ENCODE measurements around the gene SYNM. TPM values are rescaled to one million over a fixed set of nuclear protein-coding genes. Genes with fewer than 3 reads are reported as not detected.
"Not testable (repeated sequence)": the region's sequence is repeated elsewhere in the genome, so short reads cannot be mapped to it uniquely, and the experiment has no call there.

SYNM gene
- 1.2 TPM for polyA plus RNA-seq (2013, experiment 1 of 2)
- 1.5 TPM for polyA plus RNA-seq (2013, experiment 2 of 2)

- Histone ChIP-seq H3K27ac (ENCODE audit: low read depth, low read length) (no peak within 1 kb of the TSS), H3K27me3 (ENCODE audit: insufficient read depth, low read length) (peaks cover 70% of the 10 kb centered on the region), H3K4me1 (ENCODE audit: insufficient read depth, low read length) (peaks cover 4% of the 10 kb centered on the region; the same call in 1 of the 2 replicates), H3K9me3 (ENCODE audit: insufficient read depth, low read depth, low read length) (no peaks in the 10 kb centered on the region), H3K9ac (ENCODE audit: low read depth, low read length) (no peak within 1 kb of the TSS; the same call in 1 of the 2 replicates), H3K4me3 (ENCODE audit: low read length) (peak within 1 kb of the TSS; percentile 56), H3K36me3 (ENCODE audit: insufficient read depth, low read length) (no peaks in the 10 kb centered on the region)
- WGBS, result 1% methylated on average over 91 of the region's 91 CpGs
Observed at GRCh38 chr15:99104788-99105513, at the start of gene SYNM. SYNM (plus strand) TSS chr15:99105080; CDS start chr15:99105200, 120 bp downstream.

GRCh38 chr15:99055555-99056134 lies 49.2 kb upstream of the SYNM start:
- WGBS, result 85% methylated on average over 6 of the region's 6 CpGs
- Histone ChIP-seq H3K36me3 (ENCODE audit: insufficient read depth, low read length) (no peaks in the 10 kb centered on the region), H3K27me3 (ENCODE audit: insufficient read depth, low read length) (peaks cover 5% of the 10 kb centered on the region; the same call in 1 of the 2 replicates), H3K9ac (ENCODE audit: low read depth, low read length) (no peak overlapping the region), H3K4me1 (ENCODE audit: insufficient read depth, low read length) (no peaks in the 10 kb centered on the region), H3K9me3 (ENCODE audit: insufficient read depth, low read depth, low read length) (no peaks in the 10 kb centered on the region), H3K4me3 (ENCODE audit: low read length) (no peak overlapping the region), H3K27ac (ENCODE audit: low read depth, low read length) (no peak overlapping the region)

DNA sequence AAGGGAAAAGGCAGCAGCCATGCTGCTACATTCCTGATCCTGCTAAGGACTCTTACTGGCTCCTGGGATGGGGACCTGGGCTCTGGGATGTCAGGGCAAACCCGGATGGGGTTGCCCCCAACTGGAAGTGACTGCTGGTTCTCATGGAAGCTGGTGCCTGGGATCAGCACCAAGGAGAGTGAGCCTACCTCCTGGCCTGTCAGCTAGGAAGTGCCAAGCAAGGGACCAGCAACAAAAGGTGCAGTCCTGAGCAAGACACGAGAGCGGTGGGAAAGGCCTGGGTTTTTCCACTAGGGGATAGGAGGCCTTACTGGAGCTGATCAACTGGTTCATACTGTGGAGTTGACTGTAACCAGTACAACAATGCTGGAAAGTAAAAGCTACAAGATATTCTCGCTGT lies 47.9 kb upstream of the SYNM start:
- Histone ChIP-seq H3K27ac (ENCODE audit: low read depth, low read length) (no peak overlapping the region), H3K4me1 (ENCODE audit: insufficient read depth, low read length) (no peaks in the 10 kb centered on the region), H3K36me3 (ENCODE audit: insufficient read depth, low read length) (no peaks in the 10 kb centered on the region), H3K27me3 (ENCODE audit: insufficient read depth, low read length) (peaks cover 5% of the 10 kb centered on the region; the same call in 1 of the 2 replicates), H3K4me3 (ENCODE audit: low read length) (no peak overlapping the region), H3K9ac (ENCODE audit: low read depth, low read length) (no peak overlapping the region), H3K9me3 (ENCODE audit: insufficient read depth, low read depth, low read length) (no peaks in the 10 kb centered on the region)
- 68% methylated on average over 4 of the region's 4 CpGs for WGBS

GRCh38 chr15:99057697-99058420 lies 47.0 kb upstream of the SYNM start:
- Histone ChIP-seq H3K9ac (ENCODE audit: low read depth, low read length) (no peak overlapping the region), H3K4me1 (ENCODE audit: insufficient read depth, low read length) (no peaks in the 10 kb centered on the region), H3K36me3 (ENCODE audit: insufficient read depth, low read length) (no peaks in the 10 kb centered on the region), H3K27me3 (ENCODE audit: insufficient read depth, low read length) (peaks cover 5% of the 10 kb centered on the region; the same call in 1 of the 2 replicates), H3K9me3 (ENCODE audit: insufficient read depth, low read depth, low read length) (no peaks in the 10 kb centered on the region), H3K4me3 (ENCODE audit: low read length) (no peak overlapping the region), H3K27ac (ENCODE audit: low read depth, low read length) (no peak overlapping the region)
- 86% methylated on average over 20 of the region's 20 CpGs for WGBS

DNA sequence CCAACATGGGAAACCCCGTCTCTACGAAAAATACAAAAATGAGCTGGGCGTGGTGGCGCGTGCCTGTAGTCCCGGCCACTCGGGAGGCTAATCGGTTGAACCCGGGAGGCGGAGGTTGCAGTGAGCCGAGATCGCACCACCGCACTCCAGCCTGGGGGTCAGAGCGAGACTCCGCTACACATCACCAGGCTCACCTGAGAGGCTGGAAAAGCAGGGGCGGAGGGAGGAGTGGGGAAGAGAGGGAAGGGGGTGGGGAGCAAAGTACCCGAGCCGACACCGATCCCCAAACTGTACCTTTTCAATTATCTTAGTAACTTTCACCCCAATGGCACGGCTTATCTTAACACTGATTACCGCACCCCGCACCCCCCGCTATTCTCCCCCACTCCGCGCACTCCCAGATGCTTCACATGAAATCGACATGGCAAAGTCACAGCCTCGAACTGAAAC lies 46.4 kb upstream of the SYNM start:
- Histone ChIP-seq H3K27me3 (ENCODE audit: insufficient read depth, low read length) (peaks cover 5% of the 10 kb centered on the region; the same call in 1 of the 2 replicates), H3K36me3 (ENCODE audit: insufficient read depth, low read length) (no peaks in the 10 kb centered on the region), H3K9ac (ENCODE audit: low read depth, low read length) (0 out of 2 replicates have a peak overlapping the region, but pooled peaks have one; percentile 31), H3K4me1 (ENCODE audit: insufficient read depth, low read length) (no peaks in the 10 kb centered on the region), H3K9me3 (ENCODE audit: insufficient read depth, low read depth, low read length) (no peaks in the 10 kb centered on the region), H3K4me3 (ENCODE audit: low read length) (peak overlapping the region; percentile 61), H3K27ac (ENCODE audit: low read depth, low read length) (no peak overlapping the region)
- WGBS, result 57% methylated on average over 26 of the region's 27 CpGs

- Histone ChIP-seq H3K9me3 (ENCODE audit: insufficient read depth, low read depth, low read length) (no peaks in the 10 kb centered on the region), H3K4me3 (ENCODE audit: low read length) (peak overlapping the region; percentile 69), H3K4me1 (ENCODE audit: insufficient read depth, low read length) (no peaks in the 10 kb centered on the region), H3K27ac (ENCODE audit: low read depth, low read length) (peak overlapping the region; percentile 89), H3K36me3 (ENCODE audit: insufficient read depth, low read length) (no peaks in the 10 kb centered on the region), H3K27me3 (ENCODE audit: insufficient read depth, low read length) (peaks cover 5% of the 10 kb centered on the region; the same call in 1 of the 2 replicates), H3K9ac (ENCODE audit: low read depth, low read length) (peak overlapping the region; percentile 82)
- WGBS, result 3% methylated on average over 86 of the region's 86 CpGs
Observed at GRCh38 chr15:99059010-99059981, 45.6 kb upstream of the SYNM start.

DNA sequence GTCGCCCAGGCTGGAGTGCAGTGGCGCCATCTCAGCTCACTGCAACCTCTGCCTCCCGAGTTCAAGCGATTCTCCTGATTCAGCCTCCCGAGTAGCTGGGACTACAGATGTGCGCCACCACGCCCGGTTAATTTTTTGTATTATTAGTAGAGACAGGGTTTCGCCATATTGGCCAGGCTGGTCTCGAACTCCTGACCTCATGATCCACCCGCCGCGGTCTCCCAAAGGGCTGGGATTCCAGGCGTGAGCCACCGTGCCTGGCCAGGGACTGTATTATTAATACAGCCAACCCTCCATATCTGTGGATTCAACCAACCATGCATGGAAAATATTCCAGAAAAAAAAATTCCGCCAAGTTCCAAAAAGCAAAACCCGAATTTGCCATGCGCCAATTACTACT lies 44.7 kb upstream of the SYNM start:
- H3K27ac ChIP-seq (ENCODE audit: low read depth, low read length); H3K27me3 ChIP-seq (ENCODE audit: insufficient read depth, low read length); H3K4me3 ChIP-seq (ENCODE audit: low read length); H3K4me1 ChIP-seq (ENCODE audit: insufficient read depth, low read length); H3K9me3 ChIP-seq (ENCODE audit: insufficient read depth, low read depth, low read length); H3K36me3 ChIP-seq (ENCODE audit: insufficient read depth, low read length); H3K9ac ChIP-seq (ENCODE audit: low read depth, low read length): not testable (repeated sequence)
- WGBS, result 97% methylated on average over 18 of the region's 18 CpGs

GRCh38 chr15:99062226-99062625 lies 42.7 kb upstream of the SYNM start:
- no peak overlapping the region for H3K4me3 ChIP-seq (ENCODE audit: low read length)
- H3K36me3 ChIP-seq (ENCODE audit: insufficient read depth, low read length), result no peaks in the 10 kb centered on the region
- 92% methylated on average over 5 of the region's 5 CpGs for WGBS
- H3K9me3 ChIP-seq (ENCODE audit: insufficient read depth, low read depth, low read length), result no peaks in the 10 kb centered on the region
- H3K4me1 ChIP-seq (ENCODE audit: insufficient read depth, low read length), result no peaks in the 10 kb centered on the region
- no peak overlapping the region for H3K27ac ChIP-seq (ENCODE audit: low read depth, low read length)
- H3K9ac ChIP-seq (ENCODE audit: low read depth, low read length), result no peak overlapping the region
- peaks cover 5% of the 10 kb centered on the region; the same call in 1 of the 2 replicates for H3K27me3 ChIP-seq (ENCODE audit: insufficient read depth, low read length)

- no peak overlapping the region for H3K4me3 ChIP-seq (ENCODE audit: low read length)
- H3K27me3 ChIP-seq (ENCODE audit: insufficient read depth, low read length), result no peaks in the 10 kb centered on the region
- no peak overlapping the region for H3K9ac ChIP-seq (ENCODE audit: low read depth, low read length)
- no peaks in the 10 kb centered on the region for H3K36me3 ChIP-seq (ENCODE audit: insufficient read depth, low read length)
- H3K9me3 ChIP-seq (ENCODE audit: insufficient read depth, low read depth, low read length), result no peaks in the 10 kb centered on the region
- no peak overlapping the region for H3K27ac ChIP-seq (ENCODE audit: low read depth, low read length)
- no peaks in the 10 kb centered on the region for H3K4me1 ChIP-seq (ENCODE audit: insufficient read depth, low read length)
- 84% methylated on average over 6 of the region's 6 CpGs for WGBS
Observed at GRCh38 chr15:99068186-99068585, 36.7 kb upstream of the SYNM start.

DNA sequence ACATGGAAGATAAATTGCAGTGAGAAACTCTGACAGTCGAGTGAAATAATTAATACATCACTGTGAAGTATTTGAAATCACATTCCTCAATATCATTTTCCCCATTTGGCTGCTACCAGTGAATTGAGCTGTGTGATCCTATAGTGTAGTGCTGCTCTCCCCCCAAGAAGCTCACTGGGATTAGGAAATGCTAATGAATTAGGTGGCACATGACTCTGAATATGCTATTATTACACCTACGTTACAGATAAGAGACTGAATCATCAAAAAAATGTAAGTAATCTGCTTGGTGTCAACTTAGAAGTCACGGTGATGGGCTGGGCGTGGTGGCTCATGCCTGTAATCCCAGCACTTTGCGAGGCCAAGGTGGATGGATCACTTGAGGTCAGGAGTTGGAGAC lies 34.7 kb upstream of the SYNM start:
- Histone ChIP-seq H3K27ac (ENCODE audit: low read depth, low read length) (no peak overlapping the region), H3K9me3 (ENCODE audit: insufficient read depth, low read depth, low read length) (no peaks in the 10 kb centered on the region), H3K9ac (ENCODE audit: low read depth, low read length) (no peak overlapping the region), H3K4me1 (ENCODE audit: insufficient read depth, low read length) (no peaks in the 10 kb centered on the region), H3K27me3 (ENCODE audit: insufficient read depth, low read length) (no peaks in the 10 kb centered on the region), H3K4me3 (ENCODE audit: low read length) (no peak overlapping the region), H3K36me3 (ENCODE audit: insufficient read depth, low read length) (no peaks in the 10 kb centered on the region)
- whole genome bisulfite sequencing, result 89% methylated on average over 4 of the region's 5 CpGs
